Endothelial cell (in vitro differentiated cells): ENCODE results near the gene PCDHB11. TPM values are rescaled to one million over a fixed set of nuclear protein-coding genes. Genes with fewer than 3 reads are reported as not detected.
"Not testable (repeated sequence)": the region's sequence is repeated elsewhere in the genome, so short reads cannot be mapped to it uniquely, and the experiment has no call there.

Source experiments
- DNase-seq: peaks from one replicate; pipeline ENCODE4 v3.0.0; 2021; ENCODE audit warnings: low spot score
- H3K27ac Mint-ChIP-seq: one replicate; pipeline ENCODE4 v1.8.0; 2021; ENCODE audit warnings: mixed read lengths, inconsistent platforms; ENCODE audit not compliant: unreplicated experiment
- H3K27me3 Mint-ChIP-seq: one replicate; pipeline ENCODE4 v1.8.0; 2021; ENCODE audit warnings: mild to moderate bottlenecking, moderate library complexity, mixed read lengths, inconsistent platforms; ENCODE audit not compliant: unreplicated experiment
- H3K36me3 Mint-ChIP-seq: one replicate; pipeline ENCODE4 v1.8.0; 2021; ENCODE audit warnings: mild to moderate bottlenecking, low read depth, mixed read lengths, inconsistent platforms; ENCODE audit not compliant: unreplicated experiment
- H3K4me1 Mint-ChIP-seq: one replicate; pipeline ENCODE4 v1.8.0; 2021; ENCODE audit warnings: mild to moderate bottlenecking, mixed read lengths, inconsistent platforms; ENCODE audit not compliant: unreplicated experiment
- H3K4me3 Mint-ChIP-seq: one replicate; pipeline ENCODE4 v1.8.0; 2021; ENCODE audit warnings: mild to moderate bottlenecking, mixed read lengths, inconsistent platforms; ENCODE audit not compliant: unreplicated experiment
- H3K9me3 Mint-ChIP-seq: one replicate; pipeline ENCODE4 v1.8.0; 2021; ENCODE audit warnings: mixed read lengths, inconsistent platforms; ENCODE audit not compliant: unreplicated experiment
- total RNA-seq: library from RNA; stranded (reverse); fragmentation: NEBNext Ultra II Directional; extraction: Animal tissue kit (Norgen Biotek cat#: 25700); gene quantifications from one replicate; pipeline ENCODE4 v1.2.1, GENCODE V29; 2021; ENCODE audit not compliant: unreplicated experiment
- TF ChIP-seq, protein P1 (sequence below): fragments of 200-600 bp; sonication (generic); IDR thresholded peaks from one replicate; pipeline ENCODE4 v1.5.0; 2021; ENCODE audit warnings: antibody characterized with exemption; ENCODE audit not compliant: unreplicated experiment

The PCDHB11 gene
- total RNA-seq, 1 donor from 2014 or later = 6.4 TPM

DNA sequence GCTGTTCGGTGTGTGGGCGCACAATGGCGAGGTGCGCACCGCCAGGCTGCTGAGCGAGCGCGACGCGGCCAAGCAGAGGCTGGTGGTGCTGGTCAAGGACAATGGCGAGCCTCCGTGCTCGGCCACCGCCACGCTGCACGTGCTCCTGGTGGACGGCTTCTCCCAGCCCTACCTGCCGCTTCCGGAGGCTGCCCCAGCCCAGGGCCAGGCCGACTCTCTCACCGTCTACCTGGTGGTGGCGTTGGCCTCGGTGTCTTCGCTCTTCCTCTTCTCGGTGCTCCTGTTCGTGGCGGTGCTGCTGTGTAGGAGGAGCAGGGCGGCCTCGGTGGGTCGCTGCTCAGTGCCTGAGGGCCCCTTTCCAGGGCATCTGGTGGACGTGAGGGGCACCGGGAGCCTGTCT lies 19.6 kb upstream of the PCDHB11 start:
- H3K36me3 Mint-ChIP-seq = peaks cover 32% of the 10 kb centered on the region
- H3K27ac Mint-ChIP-seq = not testable (repeated sequence)

DNA sequence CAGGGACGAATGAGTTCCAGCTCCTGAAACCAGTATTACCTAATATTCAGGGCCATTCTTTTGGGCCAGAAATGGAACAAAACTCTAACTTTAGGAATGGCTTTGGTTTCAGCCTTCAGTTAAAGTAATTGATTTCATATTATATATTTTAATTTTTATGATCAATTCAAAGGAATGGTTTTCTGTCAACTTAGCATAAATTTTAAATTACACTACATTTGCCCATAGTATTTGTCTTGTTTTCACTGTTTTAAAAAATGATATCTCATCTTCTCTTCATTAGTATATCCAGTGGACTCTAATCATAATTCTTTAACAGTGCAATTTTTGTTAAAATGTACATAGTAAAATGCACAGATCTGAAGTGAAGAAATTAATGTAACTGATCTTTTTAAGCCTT lies 19.1 kb upstream of the PCDHB11 start:
- TF ChIP-seq, protein P1, sequence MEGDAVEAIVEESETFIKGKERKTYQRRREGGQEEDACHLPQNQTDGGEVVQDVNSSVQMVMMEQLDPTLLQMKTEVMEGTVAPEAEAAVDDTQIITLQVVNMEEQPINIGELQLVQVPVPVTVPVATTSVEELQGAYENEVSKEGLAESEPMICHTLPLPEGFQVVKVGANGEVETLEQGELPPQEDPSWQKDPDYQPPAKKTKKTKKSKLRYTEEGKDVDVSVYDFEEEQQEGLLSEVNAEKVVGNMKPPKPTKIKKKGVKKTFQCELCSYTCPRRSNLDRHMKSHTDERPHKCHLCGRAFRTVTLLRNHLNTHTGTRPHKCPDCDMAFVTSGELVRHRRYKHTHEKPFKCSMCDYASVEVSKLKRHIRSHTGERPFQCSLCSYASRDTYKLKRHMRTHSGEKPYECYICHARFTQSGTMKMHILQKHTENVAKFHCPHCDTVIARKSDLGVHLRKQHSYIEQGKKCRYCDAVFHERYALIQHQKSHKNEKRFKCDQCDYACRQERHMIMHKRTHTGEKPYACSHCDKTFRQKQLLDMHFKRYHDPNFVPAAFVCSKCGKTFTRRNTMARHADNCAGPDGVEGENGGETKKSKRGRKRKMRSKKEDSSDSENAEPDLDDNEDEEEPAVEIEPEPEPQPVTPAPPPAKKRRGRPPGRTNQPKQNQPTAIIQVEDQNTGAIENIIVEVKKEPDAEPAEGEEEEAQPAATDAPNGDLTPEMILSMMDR = no peak
- H3K4me1 Mint-ChIP-seq = peaks cover 5% of the 10 kb centered on the region
- H3K36me3 Mint-ChIP-seq = peaks cover 32% of the 10 kb centered on the region
- no peak for DNase-seq
- peak overlapping the region; percentile 33 for H3K4me3 Mint-ChIP-seq
- H3K9me3 Mint-ChIP-seq = peaks cover 15% of the 10 kb centered on the region
- H3K27ac Mint-ChIP-seq = no peak overlapping the region
- no peaks in the 10 kb centered on the region for H3K27me3 Mint-ChIP-seq

More for the DNA sequence above, 19.6 kb upstream of the PCDHB11 start:
- H3K27me3 Mint-ChIP-seq, DNase-seq, H3K4me1 Mint-ChIP-seq: not testable (repeated sequence)
- peak overlapping the region; percentile 33 for H3K4me3 Mint-ChIP-seq
- peaks cover 16% of the 10 kb centered on the region for H3K9me3 Mint-ChIP-seq

DNA sequence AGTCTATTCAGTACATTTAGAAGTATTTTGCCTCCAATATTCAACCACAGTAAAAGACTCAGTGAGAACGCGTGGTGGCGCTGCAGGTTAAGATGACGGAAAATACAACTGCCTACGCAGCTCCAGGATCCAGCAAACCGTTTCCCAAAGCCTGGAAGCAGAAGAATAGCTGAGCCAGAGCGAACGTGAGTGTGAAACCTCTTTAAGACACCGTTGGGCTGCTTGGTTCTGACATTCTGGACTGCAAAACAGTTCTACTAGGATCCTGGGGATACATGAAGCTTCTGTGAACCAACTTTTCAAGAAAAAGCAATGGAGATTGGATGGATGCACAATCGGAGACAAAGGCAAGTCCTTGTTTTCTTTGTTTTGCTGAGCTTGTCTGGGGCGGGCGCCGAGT lies 17.2 kb upstream of the PCDHB11 start, which contains the start of gene PCDHB16:
Gene PCDHB16, plus strand, starts transcription at position 140 of the 400 bp plus-strand sequence. Its CDS starts 173 bp downstream, at position 313.
- Mint-ChIP-seq H3K27ac (peak within 1 kb of the TSS; percentile 85), H3K9me3 (peaks cover 15% of the 10 kb centered on the region), H3K36me3 (peaks cover 36% of the 10 kb centered on the region), H3K27me3 (peaks cover 2% of the 10 kb centered on the region), H3K4me1 (peaks cover 10% of the 10 kb centered on the region), H3K4me3 (peak within 1 kb of the TSS; percentile 88)
- TF ChIP-seq, protein P1 = peak; percentile 55
- DNase-seq = peak; percentile 60

DNA sequence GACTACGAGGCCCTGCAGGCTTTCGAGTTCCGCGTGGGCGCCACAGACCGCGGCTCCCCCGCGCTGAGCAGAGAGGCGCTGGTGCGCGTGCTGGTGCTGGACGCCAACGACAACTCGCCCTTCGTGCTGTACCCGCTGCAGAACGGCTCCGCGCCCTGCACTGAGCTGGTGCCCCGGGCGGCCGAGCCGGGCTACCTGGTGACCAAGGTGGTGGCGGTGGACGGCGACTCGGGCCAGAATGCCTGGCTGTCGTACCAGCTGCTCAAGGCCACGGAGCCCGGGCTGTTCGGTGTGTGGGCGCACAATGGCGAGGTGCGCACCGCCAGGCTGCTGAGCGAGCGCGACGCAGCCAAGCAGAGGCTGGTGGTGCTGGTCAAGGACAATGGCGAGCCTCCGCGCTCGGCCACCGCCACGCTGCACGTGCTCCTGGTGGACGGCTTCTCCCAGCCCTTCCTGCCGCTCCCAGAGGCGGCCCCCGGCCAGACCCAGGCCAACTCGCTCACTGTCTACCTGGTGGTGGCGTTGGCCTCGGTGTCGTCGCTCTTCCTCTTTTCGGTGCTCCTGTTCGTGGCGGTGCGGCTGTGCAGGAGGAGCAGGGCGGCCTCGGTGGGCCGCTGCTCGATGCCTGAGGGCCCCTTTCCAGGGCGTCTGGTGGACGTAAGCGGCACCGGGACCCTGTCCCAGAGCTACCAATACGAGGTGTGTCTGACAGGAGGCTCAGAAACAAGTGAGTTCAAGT lies 15.1 kb upstream of the PCDHB11 start:
- not testable (repeated sequence) for DNase-seq

DNA sequence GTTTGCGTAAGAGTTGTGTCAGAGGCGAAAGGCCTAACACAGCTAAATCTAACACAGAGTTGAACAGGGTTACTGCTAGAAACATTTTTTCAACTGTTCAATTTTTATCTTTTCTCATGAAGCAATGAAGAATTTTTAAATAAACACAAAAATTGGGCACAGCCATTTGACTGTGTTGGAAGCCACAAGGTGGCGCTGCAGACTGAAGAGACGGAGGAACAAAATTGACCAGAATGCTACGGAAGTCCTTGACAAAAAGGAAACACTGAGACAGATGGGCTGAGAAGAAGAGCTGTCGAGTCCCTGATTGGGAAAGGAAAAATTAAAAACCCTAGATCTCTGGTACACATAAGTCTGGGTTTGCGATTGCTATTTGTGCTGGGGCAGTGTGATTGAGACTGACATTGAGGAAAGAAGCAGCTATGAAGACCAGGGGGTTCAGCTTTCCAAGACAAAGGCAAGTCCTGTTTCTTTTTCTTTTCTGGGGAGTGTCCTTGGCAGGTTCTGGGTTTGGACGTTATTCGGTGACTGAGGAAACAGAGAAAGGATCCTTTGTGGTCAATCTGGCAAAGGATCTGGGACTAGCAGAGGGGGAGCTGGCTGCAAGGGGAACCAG lies 12.4 kb upstream of the PCDHB11 start, which contains the start of gene PCDHB9:
Gene PCDHB9, plus strand, starts transcription at position 265 of the 616 bp plus-strand sequence. Its CDS starts 158 bp downstream, at position 423.
- Mint-ChIP-seq H3K9me3 (peaks cover 19% of the 10 kb centered on the region), H3K27me3 (peaks cover 2% of the 10 kb centered on the region), H3K4me1 (peaks cover 17% of the 10 kb centered on the region), H3K36me3 (peaks cover 53% of the 10 kb centered on the region), H3K27ac (peak within 1 kb of the TSS; percentile 98), H3K4me3 (peak within 1 kb of the TSS; percentile 85)
- TF ChIP-seq, protein P1 = peak; percentile 87
- DNase-seq = peak; percentile 62

More for the DNA sequence above, 15.1 kb upstream of the PCDHB11 start:
- H3K27me3 Mint-ChIP-seq, H3K27ac Mint-ChIP-seq: not testable (repeated sequence)
- Mint-ChIP-seq H3K4me1 (peaks cover 13% of the 10 kb centered on the region), H3K36me3 (peaks cover 46% of the 10 kb centered on the region), H3K9me3 (peaks cover 19% of the 10 kb centered on the region), H3K4me3 (peak overlapping the region; percentile 24)

DNA sequence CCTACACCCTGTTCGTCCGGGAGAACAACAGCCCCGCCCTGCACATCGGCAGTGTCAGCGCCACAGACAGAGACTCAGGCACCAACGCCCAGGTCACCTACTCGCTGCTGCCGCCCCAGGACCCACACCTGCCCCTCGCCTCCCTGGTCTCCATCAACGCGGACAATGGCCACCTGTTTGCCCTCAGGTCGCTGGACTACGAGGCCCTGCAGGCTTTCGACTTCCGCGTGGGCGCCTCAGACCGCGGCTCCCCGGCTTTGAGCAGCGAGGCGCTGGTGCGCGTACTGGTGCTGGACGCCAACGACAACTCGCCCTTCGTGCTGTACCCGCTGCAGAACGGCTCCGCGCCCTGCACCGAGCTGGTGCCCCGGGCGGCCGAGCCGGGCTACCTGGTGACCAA lies 10.7 kb upstream of the PCDHB11 start:
- H3K9me3 Mint-ChIP-seq = peaks cover 12% of the 10 kb centered on the region

DNA sequence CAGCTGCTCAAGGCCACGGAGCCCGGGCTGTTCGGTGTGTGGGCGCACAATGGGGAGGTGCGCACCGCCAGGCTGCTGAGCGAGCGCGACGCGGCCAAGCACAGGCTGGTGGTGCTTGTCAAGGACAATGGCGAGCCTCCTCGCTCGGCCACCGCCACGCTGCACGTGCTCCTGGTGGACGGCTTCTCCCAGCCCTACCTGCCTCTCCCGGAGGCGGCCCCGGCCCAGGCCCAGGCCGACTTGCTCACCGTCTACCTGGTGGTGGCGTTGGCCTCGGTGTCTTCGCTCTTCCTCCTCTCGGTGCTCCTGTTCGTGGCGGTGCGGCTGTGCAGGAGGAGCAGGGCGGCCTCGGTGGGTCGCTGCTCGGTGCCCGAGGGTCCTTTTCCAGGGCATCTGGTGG lies 10.3 kb upstream of the PCDHB11 start:
- Mint-ChIP-seq H3K4me3 (peak overlapping the region; percentile 69), H3K9me3 (peaks cover 12% of the 10 kb centered on the region), H3K36me3 (peaks cover 52% of the 10 kb centered on the region), H3K4me1 (peaks cover 19% of the 10 kb centered on the region)
- not testable (repeated sequence) for H3K27me3 Mint-ChIP-seq, DNase-seq, H3K27ac Mint-ChIP-seq

More for the DNA sequence above, 10.7 kb upstream of the PCDHB11 start:
- not testable (repeated sequence) for DNase-seq, H3K27me3 Mint-ChIP-seq
- Mint-ChIP-seq H3K27ac (peak overlapping the region; percentile 48), H3K4me1 (peaks cover 19% of the 10 kb centered on the region), H3K4me3 (peak overlapping the region; percentile 85), H3K36me3 (peaks cover 52% of the 10 kb centered on the region)
